Measurements from ENCODE around the gene KCMF1.

- TF ChIP-seq, protein P1, sequence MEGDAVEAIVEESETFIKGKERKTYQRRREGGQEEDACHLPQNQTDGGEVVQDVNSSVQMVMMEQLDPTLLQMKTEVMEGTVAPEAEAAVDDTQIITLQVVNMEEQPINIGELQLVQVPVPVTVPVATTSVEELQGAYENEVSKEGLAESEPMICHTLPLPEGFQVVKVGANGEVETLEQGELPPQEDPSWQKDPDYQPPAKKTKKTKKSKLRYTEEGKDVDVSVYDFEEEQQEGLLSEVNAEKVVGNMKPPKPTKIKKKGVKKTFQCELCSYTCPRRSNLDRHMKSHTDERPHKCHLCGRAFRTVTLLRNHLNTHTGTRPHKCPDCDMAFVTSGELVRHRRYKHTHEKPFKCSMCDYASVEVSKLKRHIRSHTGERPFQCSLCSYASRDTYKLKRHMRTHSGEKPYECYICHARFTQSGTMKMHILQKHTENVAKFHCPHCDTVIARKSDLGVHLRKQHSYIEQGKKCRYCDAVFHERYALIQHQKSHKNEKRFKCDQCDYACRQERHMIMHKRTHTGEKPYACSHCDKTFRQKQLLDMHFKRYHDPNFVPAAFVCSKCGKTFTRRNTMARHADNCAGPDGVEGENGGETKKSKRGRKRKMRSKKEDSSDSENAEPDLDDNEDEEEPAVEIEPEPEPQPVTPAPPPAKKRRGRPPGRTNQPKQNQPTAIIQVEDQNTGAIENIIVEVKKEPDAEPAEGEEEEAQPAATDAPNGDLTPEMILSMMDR (IDR thresholded peaks at IDR 0.05): no peak
- no peak for TF ChIP-seq POLR2A (IDR thresholded peaks at IDR 0.05)
Observed at GRCh38 chr2:84942166-84942565, 28.8 kb upstream of the KCMF1 start.
